Stimulated activated memory B cell treated with anti-CD40 and anti-IgM and Interleukin-4, amounts not matched to agents 10 μg/mL and 1 μg/mL and 100 μg/mL, for 72 hours (primary cell): Measurements from ENCODE around the gene CALB2.
"Not testable (repeated sequence)": the region's sequence is repeated elsewhere in the genome, so short reads cannot be mapped to it uniquely, and the experiment has no call there.

Source experiments
- ATAC-seq: fragments of 150-1000 bp; cut with Tn5 transposase; 2 replicates; pipeline ENCODE4 v1.10.0; 2021
- H3K27ac Mint-ChIP-seq: one replicate; pipeline ENCODE4 v1.8.0; 2022; ENCODE audit warnings: mild to moderate bottlenecking, mixed read lengths
- H3K27me3 Mint-ChIP-seq: one replicate; pipeline ENCODE4 v1.8.0; 2022; ENCODE audit warnings: mixed read lengths
- H3K36me3 Mint-ChIP-seq: one replicate; pipeline ENCODE4 v1.8.0; 2022; ENCODE audit warnings: mixed read lengths
- H3K4me1 Mint-ChIP-seq: one replicate; pipeline ENCODE4 v1.8.0; 2022; ENCODE audit warnings: mixed read lengths
- H3K4me3 Mint-ChIP-seq: one replicate; pipeline ENCODE4 v1.8.0; 2022; ENCODE audit warnings: mild to moderate bottlenecking, moderate library complexity, mixed read lengths
- H3K9me3 Mint-ChIP-seq: one replicate; pipeline ENCODE4 v1.8.0; 2022; ENCODE audit warnings: mixed read lengths

Gene CALB2, protein sequence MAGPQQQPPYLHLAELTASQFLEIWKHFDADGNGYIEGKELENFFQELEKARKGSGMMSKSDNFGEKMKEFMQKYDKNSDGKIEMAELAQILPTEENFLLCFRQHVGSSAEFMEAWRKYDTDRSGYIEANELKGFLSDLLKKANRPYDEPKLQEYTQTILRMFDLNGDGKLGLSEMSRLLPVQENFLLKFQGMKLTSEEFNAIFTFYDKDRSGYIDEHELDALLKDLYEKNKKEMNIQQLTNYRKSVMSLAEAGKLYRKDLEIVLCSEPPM

GRCh38 chr16:71358464-71358998 is at the start of gene CALB2:
Gene CALB2 (plus strand): TSS chr16:71358723. CDS start chr16:71358793, 70 bp downstream.
- Mint-ChIP-seq H3K9me3 (no peaks in the 10 kb centered on the region), H3K27ac (no peak within 1 kb of the TSS), H3K4me3 (no peak within 1 kb of the TSS), H3K27me3 (peaks cover 52% of the 10 kb centered on the region), H3K4me1 (peaks cover 6% of the 10 kb centered on the region), H3K36me3 (no peaks in the 10 kb centered on the region)
- peak; percentile 80 for ATAC-seq

- Mint-ChIP-seq H3K27me3 (peaks cover 65% of the 10 kb centered on the region), H3K4me3 (no peak overlapping the region), H3K36me3 (no peaks in the 10 kb centered on the region), H3K9me3 (no peaks in the 10 kb centered on the region), H3K4me1 (no peaks in the 10 kb centered on the region), H3K27ac (no peak overlapping the region)
- ATAC-seq, result no peak
Measured at GRCh38 chr16:71311553-71312158, 46.9 kb upstream of the CALB2 start.

- H3K27ac Mint-ChIP-seq, H3K36me3 Mint-ChIP-seq, H3K9me3 Mint-ChIP-seq, ATAC-seq, H3K4me3 Mint-ChIP-seq, H3K4me1 Mint-ChIP-seq: not testable (repeated sequence)
- peaks cover 64% of the 10 kb centered on the region for H3K27me3 Mint-ChIP-seq
Measured at GRCh38 chr16:71313591-71313990, 44.9 kb upstream of the CALB2 start.

DNA sequence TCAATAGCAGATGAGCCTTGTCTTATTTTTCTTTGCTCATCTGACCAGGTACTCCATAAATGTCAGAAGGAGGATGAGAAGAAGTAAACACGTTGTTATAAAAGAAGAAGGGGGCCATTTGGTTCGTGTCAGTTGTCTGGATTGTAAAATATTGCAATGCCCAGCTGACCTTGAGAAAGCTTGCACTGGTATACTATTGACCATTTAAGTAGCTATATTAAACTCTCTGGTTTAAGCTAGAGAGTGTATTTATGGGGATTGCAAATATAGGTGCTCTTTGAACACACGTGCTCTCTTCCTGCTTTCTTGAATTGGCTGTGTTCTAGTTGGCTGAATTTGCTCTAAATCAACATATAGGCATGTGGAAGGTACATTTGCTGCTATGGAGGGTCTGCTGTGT is 43.3 kb upstream of the CALB2 start:
- H3K9me3 Mint-ChIP-seq, result no peaks in the 10 kb centered on the region
- no peak overlapping the region for H3K27ac Mint-ChIP-seq
- no peaks in the 10 kb centered on the region for H3K36me3 Mint-ChIP-seq
- no peak overlapping the region for H3K4me3 Mint-ChIP-seq
- H3K4me1 Mint-ChIP-seq, result no peaks in the 10 kb centered on the region
- peaks cover 57% of the 10 kb centered on the region for H3K27me3 Mint-ChIP-seq
- ATAC-seq, result no peak

DNA sequence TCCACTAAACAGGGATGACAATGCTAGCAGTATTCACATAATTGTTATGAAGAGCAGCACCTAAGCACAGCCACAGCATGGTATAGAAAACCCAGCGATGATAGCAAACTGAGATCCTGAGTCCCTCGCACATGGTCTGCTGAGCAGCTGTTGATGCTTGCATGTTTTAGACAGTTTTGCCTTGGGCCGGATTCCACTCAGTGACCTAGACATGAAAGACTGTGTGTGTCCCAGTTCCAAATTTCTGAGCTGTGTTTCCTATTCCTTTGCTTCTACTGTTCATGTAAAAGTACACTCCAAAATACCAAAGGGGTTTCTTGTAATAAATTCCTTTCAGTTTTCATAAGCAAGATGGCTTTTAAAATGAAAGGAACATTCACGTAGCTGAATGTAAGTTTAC is 38.5 kb upstream of the CALB2 start:
- ATAC-seq, result no peak

GRCh38 chr16:71327720-71328119 is 30.8 kb upstream of the CALB2 start:
- no peak for ATAC-seq
- Mint-ChIP-seq H3K4me3 (no peak overlapping the region), H3K27me3 (peaks cover 9% of the 10 kb centered on the region), H3K27ac (no peak overlapping the region), H3K9me3 (peaks cover 3% of the 10 kb centered on the region), H3K4me1 (no peaks in the 10 kb centered on the region), H3K36me3 (no peaks in the 10 kb centered on the region)

More for the DNA sequence above, 38.5 kb upstream of the CALB2 start:
- H3K4me1 Mint-ChIP-seq, result no peaks in the 10 kb centered on the region
- H3K27me3 Mint-ChIP-seq, result peaks cover 43% of the 10 kb centered on the region
- H3K27ac Mint-ChIP-seq, result no peak overlapping the region
- no peaks in the 10 kb centered on the region for H3K36me3 Mint-ChIP-seq
- no peaks in the 10 kb centered on the region for H3K9me3 Mint-ChIP-seq
- H3K4me3 Mint-ChIP-seq, result no peak overlapping the region

GRCh38 chr16:71328151-71328550 is 30.4 kb upstream of the CALB2 start:
- Mint-ChIP-seq H3K36me3 (no peaks in the 10 kb centered on the region), H3K9me3 (peaks cover 3% of the 10 kb centered on the region), H3K27me3 (peaks cover 9% of the 10 kb centered on the region), H3K4me1 (no peaks in the 10 kb centered on the region), H3K27ac (no peak overlapping the region), H3K4me3 (no peak overlapping the region)
- ATAC-seq, result no peak

DNA sequence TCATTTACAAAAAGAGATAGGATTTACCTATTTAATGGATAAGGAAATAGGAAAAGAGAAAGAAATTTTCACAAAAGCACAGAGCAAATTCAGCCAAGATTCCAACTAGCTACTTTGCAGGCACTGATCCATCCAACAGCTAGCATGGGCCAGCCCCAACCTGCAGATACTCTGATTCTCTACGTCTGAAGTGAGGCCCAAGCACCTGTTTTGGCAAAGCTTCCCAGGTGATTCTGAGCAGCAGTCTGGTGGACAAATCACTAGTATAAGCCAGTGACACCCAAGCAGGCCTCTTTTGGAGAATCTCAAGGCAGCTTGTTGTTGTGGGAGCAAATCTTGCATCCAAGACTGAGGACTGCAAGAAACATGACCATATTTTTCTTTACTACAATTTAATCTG is 20.9 kb upstream of the CALB2 start:
- Mint-ChIP-seq H3K4me3 (no peak overlapping the region), H3K36me3 (no peaks in the 10 kb centered on the region), H3K27me3 (peaks cover 62% of the 10 kb centered on the region), H3K4me1 (no peaks in the 10 kb centered on the region), H3K9me3 (peaks cover 7% of the 10 kb centered on the region), H3K27ac (no peak overlapping the region)
- ATAC-seq, result no peak

DNA sequence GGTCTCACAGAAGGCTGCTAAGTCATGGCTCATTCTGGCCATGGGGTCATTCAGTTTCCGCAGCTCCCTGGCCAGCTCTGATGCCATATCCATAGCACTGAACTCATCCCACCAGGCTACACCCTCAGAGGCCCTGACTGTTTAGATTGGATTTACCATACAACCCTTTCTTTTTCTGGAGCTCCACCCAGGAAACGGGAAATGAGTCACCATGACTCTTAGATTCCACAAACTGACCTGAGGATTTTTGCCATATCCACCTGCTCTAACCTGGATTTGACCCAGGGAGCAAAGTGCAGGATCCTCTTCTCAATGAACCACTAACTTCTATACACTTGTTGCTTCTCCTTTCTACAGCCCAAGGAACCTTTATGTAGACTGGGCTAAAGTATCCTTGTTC is 20.3 kb upstream of the CALB2 start:
- Mint-ChIP-seq H3K4me3 (no peak overlapping the region), H3K4me1 (no peaks in the 10 kb centered on the region), H3K27me3 (peaks cover 62% of the 10 kb centered on the region), H3K9me3 (peaks cover 7% of the 10 kb centered on the region), H3K36me3 (no peaks in the 10 kb centered on the region), H3K27ac (no peak overlapping the region)
- ATAC-seq, result no peak

- H3K36me3 Mint-ChIP-seq, result no peaks in the 10 kb centered on the region
- H3K27me3 Mint-ChIP-seq, result peaks cover 62% of the 10 kb centered on the region
- H3K4me3 Mint-ChIP-seq, result no peak overlapping the region
- no peak for ATAC-seq
- H3K9me3 Mint-ChIP-seq, result peaks cover 7% of the 10 kb centered on the region
- no peak overlapping the region for H3K27ac Mint-ChIP-seq
- no peaks in the 10 kb centered on the region for H3K4me1 Mint-ChIP-seq
Measured at GRCh38 chr16:71338632-71339031, 19.9 kb upstream of the CALB2 start.

DNA sequence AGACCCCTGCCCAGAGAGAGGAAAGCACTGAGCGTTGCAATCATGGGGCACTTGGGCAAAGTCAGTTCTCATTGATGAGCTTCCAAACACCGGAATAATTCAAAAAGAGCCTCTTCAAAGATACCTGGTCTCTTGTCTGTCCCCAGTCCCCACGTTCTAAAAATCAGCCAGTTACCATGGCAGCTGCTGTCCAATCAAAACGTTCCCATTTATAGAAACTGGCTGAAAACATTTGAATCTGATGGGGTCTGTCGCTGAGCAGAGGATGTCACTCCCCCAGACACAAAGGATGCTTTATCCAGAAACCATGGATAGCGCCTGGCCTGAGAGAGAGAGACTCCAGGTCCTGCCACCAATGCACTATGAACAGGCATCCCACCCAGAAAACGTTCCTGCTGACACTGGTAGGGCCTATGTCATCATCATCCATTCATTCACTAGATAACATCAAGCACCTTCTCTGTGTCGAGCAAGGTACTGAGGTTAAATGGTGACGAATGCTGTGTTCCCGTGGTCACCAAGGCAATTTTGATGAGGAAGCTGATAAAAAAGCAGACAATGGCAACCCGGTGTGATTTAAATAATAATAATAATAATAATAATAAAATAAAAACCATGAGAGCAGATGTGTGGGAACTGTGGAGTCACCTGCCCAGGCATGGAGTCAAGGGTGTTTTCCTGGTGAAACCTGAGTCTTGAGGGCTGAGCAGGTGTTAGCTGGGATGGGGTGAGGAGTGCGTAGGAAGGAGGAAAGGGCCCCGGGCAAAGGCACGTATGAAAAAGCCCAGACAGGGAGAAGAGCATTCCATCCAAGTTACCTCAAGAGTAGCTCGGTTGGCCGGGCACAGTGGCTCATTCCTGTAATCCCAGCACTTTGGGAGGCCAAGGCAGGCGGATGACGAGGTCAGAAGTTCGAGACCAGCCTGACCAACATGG is 19.0 kb upstream of the CALB2 start:
- Mint-ChIP-seq H3K4me3 (no peak overlapping the region), H3K27me3 (peaks cover 62% of the 10 kb centered on the region), H3K9me3 (peaks cover 7% of the 10 kb centered on the region), H3K4me1 (no peaks in the 10 kb centered on the region), H3K36me3 (no peaks in the 10 kb centered on the region), H3K27ac (no peak overlapping the region)
- no peak for ATAC-seq

DNA sequence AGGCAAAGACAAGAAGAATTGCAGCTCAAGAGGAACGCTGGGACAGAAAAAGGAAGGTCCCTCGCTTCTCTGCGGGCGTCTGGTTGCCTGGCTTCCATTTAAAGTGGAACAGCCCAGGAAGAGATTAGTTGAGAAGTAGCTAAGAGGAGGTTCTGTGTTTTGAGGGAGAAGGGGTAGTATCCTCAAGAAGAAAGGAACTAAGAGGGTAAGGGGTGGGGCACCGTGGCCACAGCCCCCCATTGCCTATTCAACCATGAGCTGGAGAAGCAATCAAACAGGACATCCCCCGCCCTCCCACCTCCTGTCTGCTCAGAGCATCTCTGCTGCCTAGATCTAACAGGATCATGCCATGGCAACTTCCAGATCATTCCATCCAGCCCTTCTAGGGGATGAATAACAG is 18.1 kb upstream of the CALB2 start:
- Mint-ChIP-seq H3K36me3 (no peaks in the 10 kb centered on the region), H3K4me3 (no peak overlapping the region), H3K9me3 (peaks cover 7% of the 10 kb centered on the region), H3K4me1 (no peaks in the 10 kb centered on the region), H3K27ac (no peak overlapping the region), H3K27me3 (peaks cover 54% of the 10 kb centered on the region)
- no peak for ATAC-seq

- H3K4me3 Mint-ChIP-seq, result no peak overlapping the region
- no peak for ATAC-seq
- H3K4me1 Mint-ChIP-seq, result no peaks in the 10 kb centered on the region
- H3K27ac Mint-ChIP-seq, result no peak overlapping the region
- H3K27me3 Mint-ChIP-seq, result peaks cover 40% of the 10 kb centered on the region
- H3K36me3 Mint-ChIP-seq, result no peaks in the 10 kb centered on the region
- peaks cover 3% of the 10 kb centered on the region for H3K9me3 Mint-ChIP-seq
Measured at GRCh38 chr16:71341881-71342280, 16.6 kb upstream of the CALB2 start.

DNA sequence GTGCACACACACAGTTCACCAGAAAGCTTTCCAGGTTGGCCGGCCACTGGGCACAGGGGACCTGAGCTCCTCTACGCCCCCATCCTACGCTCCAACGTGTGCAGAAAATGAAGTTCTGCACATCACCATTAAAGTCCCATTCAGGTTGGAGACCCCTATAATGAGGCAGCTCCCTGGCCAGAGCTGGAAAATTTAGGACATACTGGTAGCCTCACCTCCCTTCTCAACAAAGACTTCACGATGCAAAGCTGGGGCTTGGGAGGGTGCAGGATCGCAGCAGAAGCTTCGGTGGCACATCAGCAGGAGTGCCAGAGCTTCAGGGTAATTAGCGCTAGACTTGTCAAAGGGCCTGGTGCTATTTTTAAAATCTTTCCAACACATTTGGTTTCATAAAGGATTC is 15.4 kb upstream of the CALB2 start:
- no peak overlapping the region for H3K4me3 Mint-ChIP-seq
- no peaks in the 10 kb centered on the region for H3K36me3 Mint-ChIP-seq
- no peak for ATAC-seq
- H3K4me1 Mint-ChIP-seq, result no peaks in the 10 kb centered on the region
- H3K27me3 Mint-ChIP-seq, result peaks cover 36% of the 10 kb centered on the region
- peaks cover 3% of the 10 kb centered on the region for H3K9me3 Mint-ChIP-seq
- no peak overlapping the region for H3K27ac Mint-ChIP-seq

DNA sequence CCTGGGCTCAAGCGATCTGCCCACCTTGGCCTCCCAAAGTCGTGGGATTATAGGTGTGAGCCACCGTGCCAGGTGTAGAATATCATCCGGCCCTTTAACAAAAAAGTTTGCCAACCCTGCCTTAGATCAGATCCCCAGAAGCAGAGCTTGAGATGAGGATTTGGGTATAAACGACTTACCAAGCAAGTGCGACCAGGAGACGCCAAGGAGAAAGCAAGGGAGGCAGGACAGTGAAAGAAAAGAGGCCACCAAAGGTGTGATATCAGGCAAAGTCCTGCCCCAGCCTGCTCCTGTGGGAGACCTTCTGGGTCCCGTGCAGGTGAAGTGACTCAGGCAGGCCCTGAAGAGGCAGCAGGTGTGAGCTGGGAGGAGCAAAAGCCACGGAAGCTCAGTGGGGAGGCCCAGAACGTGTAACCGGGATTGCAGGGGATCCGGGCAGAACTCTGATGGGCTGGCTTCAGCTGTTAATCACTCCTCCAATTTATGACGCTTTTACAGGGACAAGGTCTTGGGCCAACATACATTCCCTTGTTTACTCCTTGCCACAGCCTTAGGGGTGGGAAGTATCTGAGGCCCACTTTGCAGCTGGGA is 14.1 kb upstream of the CALB2 start:
- Mint-ChIP-seq H3K27me3 (peaks cover 23% of the 10 kb centered on the region), H3K4me1 (no peaks in the 10 kb centered on the region), H3K36me3 (no peaks in the 10 kb centered on the region), H3K9me3 (peaks cover 3% of the 10 kb centered on the region), H3K27ac (no peak overlapping the region), H3K4me3 (no peak overlapping the region)
- no peak for ATAC-seq
